ENCODE results near the gene NOLC1. TPM values are rescaled to one million over a fixed set of nuclear protein-coding genes. Genes with fewer than 3 reads are reported as not detected.
A peak's percentile ranks its signal among the peaks of the same experiment; 100 is the strongest.

The NOLC1 gene
- total and polyA plus RNA-seq, 5 donors from 2014 or later, result 29.5 to 46.5 (median 39.3) TPM

DNA sequence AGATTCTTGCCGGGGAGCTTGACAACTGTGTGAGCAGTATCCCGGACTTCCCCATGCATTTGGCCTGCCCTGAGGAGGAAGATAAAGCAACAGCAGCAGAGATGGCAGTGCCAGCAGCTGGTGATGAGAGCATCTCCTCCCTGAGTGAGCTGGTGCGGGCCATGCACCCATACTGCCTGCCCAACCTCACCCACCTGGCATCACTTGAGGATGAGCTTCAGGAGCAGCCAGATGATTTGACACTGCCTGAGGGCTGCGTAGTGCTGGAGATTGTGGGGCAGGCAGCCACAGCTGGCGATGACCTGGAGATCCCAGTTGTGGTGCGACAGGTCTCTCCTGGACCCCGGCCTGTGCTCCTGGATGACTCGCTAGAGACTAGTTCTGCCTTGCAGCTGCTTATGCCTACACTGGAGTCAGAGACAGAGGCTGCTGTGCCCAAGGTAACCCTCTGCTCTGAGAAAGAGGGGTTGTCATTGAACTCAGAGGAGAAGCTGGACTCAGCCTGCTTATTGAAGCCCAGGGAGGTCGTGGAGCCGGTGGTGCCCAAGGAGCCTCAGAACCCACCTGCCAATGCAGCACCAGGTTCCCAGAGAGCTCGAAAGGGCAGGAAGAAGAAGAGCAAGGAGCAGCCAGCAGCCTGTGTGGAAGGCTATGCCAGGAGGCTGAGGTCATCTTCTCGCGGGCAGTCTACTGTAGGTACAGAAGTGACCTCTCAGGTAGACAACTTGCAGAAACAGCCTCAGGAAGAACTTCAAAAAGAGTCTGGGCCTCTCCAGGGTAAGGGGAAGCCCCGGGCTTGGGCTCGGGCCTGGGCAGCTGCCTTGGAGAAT is 12.7 kb upstream of the NOLC1 start:
- no peak for ATAC-seq (ENCODE audit: low read depth in 2 of 2)
- peak overlapping the region in 1 of 3 donors; percentile 58 for H3K27ac Mint-ChIP-seq
- H3K36me3 Mint-ChIP-seq, result peaks cover 31% of the 10 kb centered on the region
- Histone ChIP-seq H3K27me3 (ENCODE audit: control insufficient read depth, insufficient read depth, low read length) (no peaks in the 10 kb centered on the region), H3K27ac (ENCODE audit: insufficient read depth, low read length, poor library complexity, severe bottlenecking) (no peak overlapping the region), H3K4me3 (ENCODE audit: low read depth, low read length) (no peak overlapping the region), H3K36me3 (ENCODE audit: control insufficient read depth, insufficient read depth, low read length) (peaks cover 59% of the 10 kb centered on the region), H3K4me1 (ENCODE audit: control insufficient read depth, insufficient read depth, low read length, poor library complexity, severe bottlenecking) (peaks cover 28% of the 10 kb centered on the region), H3K9me3 (ENCODE audit: control insufficient read depth in 2 of 2, low read length in 2 of 2) (no peaks in the 10 kb centered on the region)
- DNase-seq, result no peak
- no peaks in the 10 kb centered on the region for H3K9me3 Mint-ChIP-seq
- H3K27me3 Mint-ChIP-seq, result no peaks in the 10 kb centered on the region
- peak overlapping the region in 1 of 4 donors; percentile 4 for H3K4me3 Mint-ChIP-seq
- peaks cover 4 to 33% (median 20%) of the 10 kb centered on the region in 4 donors for H3K4me1 Mint-ChIP-seq

GRCh38 chr10:102140218-102140617 is 12.0 kb upstream of the NOLC1 start:
- no peak for ATAC-seq (ENCODE audit: low read depth in 2 of 2)
- H3K4me1 Mint-ChIP-seq, result peaks cover 4 to 26% (median 13%) of the 10 kb centered on the region in 4 donors
- Histone ChIP-seq H3K27ac (ENCODE audit: insufficient read depth, low read length, poor library complexity, severe bottlenecking) (no peak overlapping the region), H3K36me3 (ENCODE audit: control insufficient read depth, insufficient read depth, low read length) (peaks cover 63% of the 10 kb centered on the region), H3K9me3 (ENCODE audit: control insufficient read depth in 2 of 2, low read length in 2 of 2) (no peaks in the 10 kb centered on the region), H3K4me1 (ENCODE audit: control insufficient read depth, insufficient read depth, low read length, poor library complexity, severe bottlenecking) (peaks cover 21% of the 10 kb centered on the region), H3K4me3 (ENCODE audit: low read depth, low read length) (no peak overlapping the region), H3K27me3 (ENCODE audit: control insufficient read depth, insufficient read depth, low read length) (no peaks in the 10 kb centered on the region)
- no peak for DNase-seq
- H3K27ac Mint-ChIP-seq, result no peak overlapping the region
- H3K4me3 Mint-ChIP-seq, result peak overlapping the region in 1 of 4 donors; percentile 3
- no peaks in the 10 kb centered on the region for H3K27me3 Mint-ChIP-seq
- H3K36me3 Mint-ChIP-seq, result peaks cover 31% of the 10 kb centered on the region
- no peaks in the 10 kb centered on the region for H3K9me3 Mint-ChIP-seq

DNA sequence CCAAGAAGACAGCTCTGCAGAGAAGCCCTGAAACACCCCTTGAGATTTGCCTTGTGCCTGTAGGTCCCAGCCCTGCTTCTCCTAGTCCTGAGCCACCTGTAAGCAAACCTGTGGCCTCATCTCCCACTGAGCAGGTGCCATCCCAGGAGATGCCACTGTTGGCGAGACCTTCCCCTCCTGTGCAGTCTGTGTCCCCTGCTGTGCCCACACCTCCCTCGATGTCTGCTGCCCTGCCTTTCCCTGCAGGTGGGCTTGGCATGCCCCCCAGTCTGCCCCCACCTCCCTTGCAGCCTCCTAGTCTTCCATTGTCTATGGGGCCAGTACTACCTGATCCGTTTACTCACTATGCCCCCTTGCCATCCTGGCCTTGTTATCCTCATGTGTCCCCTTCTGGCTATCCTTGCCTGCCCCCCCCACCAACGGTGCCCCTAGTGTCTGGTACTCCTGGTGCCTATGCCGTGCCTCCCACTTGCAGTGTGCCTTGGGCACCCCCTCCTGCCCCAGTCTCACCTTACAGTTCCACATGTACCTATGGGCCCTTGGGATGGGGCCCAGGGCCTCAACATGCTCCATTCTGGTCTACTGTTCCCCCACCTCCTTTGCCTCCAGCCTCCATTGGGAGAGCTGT is 11.2 kb upstream of the NOLC1 start:
- peaks cover 2 to 18% (median 8%) of the 10 kb centered on the region in 4 donors for H3K4me1 Mint-ChIP-seq
- peak overlapping the region in 1 of 3 donors; percentile 43 for H3K27ac Mint-ChIP-seq
- H3K36me3 Mint-ChIP-seq, result peaks cover 31% of the 10 kb centered on the region
- Histone ChIP-seq H3K36me3 (ENCODE audit: control insufficient read depth, insufficient read depth, low read length) (peaks cover 65% of the 10 kb centered on the region), H3K27ac (ENCODE audit: insufficient read depth, low read length, poor library complexity, severe bottlenecking) (no peak overlapping the region), H3K4me3 (ENCODE audit: low read depth, low read length) (no peak overlapping the region), H3K27me3 (ENCODE audit: control insufficient read depth, insufficient read depth, low read length) (no peaks in the 10 kb centered on the region), H3K4me1 (ENCODE audit: control insufficient read depth, insufficient read depth, low read length, poor library complexity, severe bottlenecking) (peaks cover 14% of the 10 kb centered on the region), H3K9me3 (ENCODE audit: control insufficient read depth in 2 of 2, low read length in 2 of 2) (no peaks in the 10 kb centered on the region)
- ATAC-seq (ENCODE audit: low read depth in 2 of 2) (no peak), DNase-seq (no peak)
- H3K4me3 Mint-ChIP-seq, result no peak overlapping the region
- no peaks in the 10 kb centered on the region for H3K9me3 Mint-ChIP-seq
- no peaks in the 10 kb centered on the region for H3K27me3 Mint-ChIP-seq

- Histone ChIP-seq H3K4me3 (ENCODE audit: low read depth, low read length) (no peak overlapping the region), H3K4me1 (ENCODE audit: control insufficient read depth, insufficient read depth, low read length, poor library complexity, severe bottlenecking) (peaks cover 9% of the 10 kb centered on the region), H3K36me3 (ENCODE audit: control insufficient read depth, insufficient read depth, low read length) (peaks cover 70% of the 10 kb centered on the region), H3K27ac (ENCODE audit: insufficient read depth, low read length, poor library complexity, severe bottlenecking) (no peak overlapping the region), H3K9me3 (ENCODE audit: control insufficient read depth in 2 of 2, low read length in 2 of 2) (no peaks in the 10 kb centered on the region), H3K27me3 (ENCODE audit: control insufficient read depth, insufficient read depth, low read length) (no peaks in the 10 kb centered on the region)
- Mint-ChIP-seq H3K27ac (no peak overlapping the region), H3K4me3 (no peak overlapping the region), H3K4me1 (peaks cover 0 to 14% (median 7%) of the 10 kb centered on the region in 4 donors), H3K9me3 (no peaks in the 10 kb centered on the region), H3K27me3 (no peaks in the 10 kb centered on the region), H3K36me3 (peaks cover 32% of the 10 kb centered on the region)
- ATAC-seq (ENCODE audit: low read depth in 2 of 2), result no peak
- DNase-seq, result no peak
Measured at GRCh38 chr10:102141583-102142107, 10.5 kb upstream of the NOLC1 start.

- peaks cover 53% of the 10 kb centered on the region for H3K36me3 ChIP-seq (ENCODE audit: control insufficient read depth, insufficient read depth, low read length)
- no peaks in the 10 kb centered on the region for H3K9me3 ChIP-seq (ENCODE audit: control insufficient read depth in 2 of 2, low read length in 2 of 2)
- Mint-ChIP-seq H3K4me1 (peaks cover 9 to 13% (median 11%) of the 10 kb centered on the region in 4 donors), H3K27ac (no peak overlapping the region), H3K9me3 (no peaks in the 10 kb centered on the region), H3K36me3 (peaks cover 35% of the 10 kb centered on the region), H3K27me3 (no peaks in the 10 kb centered on the region), H3K4me3 (no peak overlapping the region)
- ATAC-seq (ENCODE audit: low read depth in 2 of 2), result no peak
- peaks cover 5% of the 10 kb centered on the region for H3K4me1 ChIP-seq (ENCODE audit: control insufficient read depth, insufficient read depth, low read length, poor library complexity, severe bottlenecking)
- DNase-seq, result no peak
- no peak overlapping the region for H3K4me3 ChIP-seq (ENCODE audit: low read depth, low read length)
- no peak overlapping the region for H3K27ac ChIP-seq (ENCODE audit: insufficient read depth, low read length, poor library complexity, severe bottlenecking)
- H3K27me3 ChIP-seq (ENCODE audit: control insufficient read depth, insufficient read depth, low read length), result no peaks in the 10 kb centered on the region
Measured at GRCh38 chr10:102146971-102147428, 5.2 kb upstream of the NOLC1 start.

DNA sequence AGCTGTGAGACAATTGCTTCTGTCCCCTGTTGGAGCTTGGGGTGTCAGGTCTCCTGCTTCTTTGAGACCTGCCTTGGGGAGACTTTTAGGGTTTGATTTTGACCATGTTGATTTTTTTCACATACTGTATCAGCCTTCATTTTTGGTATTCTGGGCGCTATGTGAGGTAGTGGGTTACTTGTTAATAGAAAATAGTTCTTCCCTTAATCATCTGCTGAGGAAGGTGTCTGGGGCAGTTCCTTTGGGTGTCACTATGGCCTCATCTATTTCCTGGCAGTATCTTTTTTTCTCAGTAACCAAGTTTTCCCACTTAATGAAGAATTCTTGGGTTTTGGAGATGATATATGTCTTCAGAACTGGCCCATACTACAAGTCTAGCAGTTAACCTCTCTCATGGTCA is 4.6 kb upstream of the NOLC1 start:
- no peak overlapping the region for H3K27ac ChIP-seq (ENCODE audit: insufficient read depth, low read length, poor library complexity, severe bottlenecking)
- peaks cover 35% of the 10 kb centered on the region for H3K36me3 Mint-ChIP-seq
- H3K4me1 ChIP-seq (ENCODE audit: control insufficient read depth, insufficient read depth, low read length, poor library complexity, severe bottlenecking), result peaks cover 7% of the 10 kb centered on the region
- DNase-seq (no peak), ATAC-seq (ENCODE audit: low read depth in 2 of 2) (no peak)
- peaks cover 9 to 18% (median 14%) of the 10 kb centered on the region in 4 donors for H3K4me1 Mint-ChIP-seq
- H3K4me3 Mint-ChIP-seq, result no peak overlapping the region
- H3K4me3 ChIP-seq (ENCODE audit: low read depth, low read length), result no peak overlapping the region
- H3K27me3 ChIP-seq (ENCODE audit: control insufficient read depth, insufficient read depth, low read length), result no peaks in the 10 kb centered on the region
- no peaks in the 10 kb centered on the region for H3K9me3 ChIP-seq (ENCODE audit: control insufficient read depth in 2 of 2, low read length in 2 of 2)
- no peaks in the 10 kb centered on the region for H3K27me3 Mint-ChIP-seq
- H3K27ac Mint-ChIP-seq, result peak overlapping the region in 2 of 3 donors; percentile 7 to 27
- H3K36me3 ChIP-seq (ENCODE audit: control insufficient read depth, insufficient read depth, low read length), result peaks cover 53% of the 10 kb centered on the region
- H3K9me3 Mint-ChIP-seq, result no peaks in the 10 kb centered on the region

GRCh38 chr10:102148275-102148674 is 3.9 kb upstream of the NOLC1 start:
- Mint-ChIP-seq H3K36me3 (peaks cover 37% of the 10 kb centered on the region), H3K9me3 (no peaks in the 10 kb centered on the region), H3K27me3 (no peaks in the 10 kb centered on the region), H3K4me3 (no peak overlapping the region), H3K4me1 (peaks cover 9 to 25% (median 20%) of the 10 kb centered on the region in 4 donors), H3K27ac (peak overlapping the region; percentile 7 to 79 (median 22))
- no peaks in the 10 kb centered on the region for H3K27me3 ChIP-seq (ENCODE audit: control insufficient read depth, insufficient read depth, low read length)
- peaks cover 49% of the 10 kb centered on the region for H3K36me3 ChIP-seq (ENCODE audit: control insufficient read depth, insufficient read depth, low read length)
- ATAC-seq (ENCODE audit: low read depth in 2 of 2), result no peak
- no peak overlapping the region for H3K4me3 ChIP-seq (ENCODE audit: low read depth, low read length)
- H3K9me3 ChIP-seq (ENCODE audit: control insufficient read depth in 2 of 2, low read length in 2 of 2), result no peaks in the 10 kb centered on the region
- no peak overlapping the region for H3K27ac ChIP-seq (ENCODE audit: insufficient read depth, low read length, poor library complexity, severe bottlenecking)
- DNase-seq, result no peak
- peaks cover 14% of the 10 kb centered on the region for H3K4me1 ChIP-seq (ENCODE audit: control insufficient read depth, insufficient read depth, low read length, poor library complexity, severe bottlenecking)
